ENCODE measurements around the gene RIMKLA.

DNA sequence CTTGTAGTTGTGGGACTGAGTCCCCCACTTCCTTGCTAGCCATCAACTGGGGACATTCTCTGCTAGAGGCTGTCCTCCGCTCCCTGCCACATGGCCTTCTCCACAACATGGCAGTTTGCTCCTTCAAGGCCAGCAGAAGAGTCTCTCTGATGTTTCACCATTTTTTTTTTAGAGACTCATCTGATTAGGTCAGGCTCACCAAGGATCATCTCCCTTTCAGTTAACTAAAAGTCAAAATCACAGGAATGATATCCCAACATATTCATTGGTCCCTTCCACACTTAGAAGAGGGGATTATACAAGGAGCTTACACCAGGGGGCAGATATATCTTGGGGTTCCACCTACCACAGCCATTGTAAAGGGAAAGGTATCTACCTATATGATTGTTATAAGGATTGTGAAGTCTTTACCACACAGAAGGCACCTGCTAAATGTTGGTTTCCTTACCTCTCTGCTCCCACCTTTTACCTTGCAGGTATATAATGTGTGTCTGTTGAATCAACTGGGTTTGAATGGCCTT lies 23.3 kb downstream of the RIMKLA start:
- TF ChIP-seq CTCF (IDR thresholded peaks at IDR 0.05; ENCODE audit: low read depth, low read length, poor library complexity, severe bottlenecking) (peak; percentile 24), EZH2phosphoT487 (IDR thresholded peaks at IDR 0.05; ENCODE audit: borderline replicate concordance, low read length) (no peak)
